HepG2 (cell line): ENCODE measurements around the gene THRAP3. TPM values are rescaled to one million over a fixed set of nuclear protein-coding genes. Genes with fewer than 3 reads are reported as not detected.

ENCODE experiments used
- ATAC-seq: fragments of 200-7000 bp; cut with Tn5 transposase; 3 replicates; pipeline ENCODE4 v1.9.1; 2020; ENCODE audit warnings: mild to moderate bottlenecking, moderate library complexity
- BruUV-seq: library from RNA; stranded (reverse); fragments of 400-500 nt; replicated peaks from 2 replicates; lab custom pipeline; 2021; lab: Mats Ljungman, UMichigan
- CTCF ChIA-PET: fragments of 300-600 bp; formaldehyde crosslinking; extraction: SDS; loops from one replicate; lab custom pipeline; 2021; ENCODE audit warnings: low total read pairs, inconsistent platforms, low intra/inter-chr PET ratio; lab: Yijun Ruan, JAX
- POLR2A ChIA-PET: fragments of 350-600 bp; sonication (Branson Sonifier 250); formaldehyde crosslinking; loops from one replicate; lab custom pipeline; 2020; ENCODE audit warnings: antibody characterized with exemption, inconsistent platforms; lab: Yijun Ruan, JAX
- DNase-seq: peaks from one replicate; pipeline ENCODE4 v3.0.0-alpha.2; 2015; ENCODE audit warnings: low spot score
- FAIRE-seq: peaks from 3 replicates; lab custom pipeline; 2011; peaks lifted over from hg19 to GRCh38; lab: Jason Lieb, UNC
- H2AFZ ChIP-seq: one replicate; pipeline ENCODE4 v1.6.1; 2011; ENCODE audit warnings: low read length, inconsistent platforms
- H3K27ac ChIP-seq: fragments of 300-600 bp; 3 replicates; pipeline ENCODE4 v1.8.0; 2011; ENCODE audit warnings: mixed run types, mild to moderate bottlenecking, mixed read lengths, low read length, inconsistent platforms; ENCODE audit not compliant: insufficient read depth; ENCODE audit errors: extremely low read length
- H3K27me3 ChIP-seq, 2 experiments: fragments of 200-600 bp in 1 of 2; 2 replicates in 1 of 2; 3 replicates in 1 of 2; pipeline versions ENCODE4 v1.6.0 to v1.8.0; 2011; ENCODE audit warnings: low read length in 2 of 2, mild to moderate bottlenecking in 2 of 2, moderate library complexity in 2 of 2, inconsistent platforms in 1 of 2; ENCODE audit not compliant: insufficient read depth in 2 of 2, control insufficient read depth in 1 of 2
- H3K36me3 ChIP-seq, 2 experiments: fragments of 200-600 bp in 1 of 2; replicated peaks in 1 of 2; 2 replicates in 1 of 2; 3 replicates in 1 of 2; pipeline versions ENCODE4 v1.5.1 to v1.8.0; 2011; ENCODE audit warnings: low read length in 2 of 2, inconsistent platforms in 1 of 2; ENCODE audit not compliant: insufficient read depth in 2 of 2, control insufficient read depth in 1 of 2
- H3K4me1 ChIP-seq: 2 replicates; pipeline ENCODE4 v1.5.1; 2012; ENCODE audit warnings: low read length, inconsistent platforms; ENCODE audit not compliant: insufficient read depth
- H3K4me2 ChIP-seq: 2 replicates; pipeline ENCODE4 v1.6.0; 2011; ENCODE audit warnings: low read depth, low read length, inconsistent platforms
- H3K4me3 ChIP-seq, 3 experiments: fragments of 200-600 bp in 1 of 3; sonication (generic), shearing (Covaris generic) in 1 of 3; replicated peaks in 1 of 3; 2 replicates each; pipeline ENCODE4 v1.5.1; 2011 to 2016; ENCODE audit warnings: low read length in 3 of 3, inconsistent platforms in 2 of 3, low read depth in 2 of 3, mild to moderate bottlenecking in 2 of 3, control low read depth in 1 of 3, mixed read lengths in 1 of 3; ENCODE audit not compliant: insufficient read depth in 1 of 3
- H3K79me2 ChIP-seq: one replicate; pipeline ENCODE4 v1.6.1; 2011; ENCODE audit warnings: low read length, inconsistent platforms; ENCODE audit not compliant: insufficient read depth
- H3K9ac ChIP-seq: 2 replicates; pipeline ENCODE4 v1.6.0; 2011; ENCODE audit warnings: mild to moderate bottlenecking, low read depth, low read length, inconsistent platforms; ENCODE audit not compliant: insufficient read depth
- H3K9me3 ChIP-seq: 2 replicates; pipeline ENCODE4 v1.5.1; 2012; ENCODE audit warnings: mild to moderate bottlenecking, low read length
- H4K20me1 ChIP-seq: 2 replicates; pipeline ENCODE4 v1.6.0; 2011; ENCODE audit warnings: inconsistent platforms, mild to moderate bottlenecking, low read length, moderate library complexity; ENCODE audit not compliant: insufficient read depth
- BCL6 ChIP-seq: IDR thresholded peaks from 2 replicates; pipeline ENCODE4 v1.6.1; 2016; ENCODE audit warnings: missing genetic modification reagents, missing compliant biosample characterization
- BHLHE40 ChIP-seq: IDR thresholded peaks from 2 replicates; pipeline ENCODE4 v1.6.1; 2011; ENCODE audit warnings: low read length, improper control_type of control experiment
- CREM ChIP-seq, 2 experiments: sonication (generic) in 1 of 2; formaldehyde crosslinking in 1 of 2; IDR thresholded peaks; 2 replicates each; pipeline versions ENCODE4 v1.4.0 to v1.6.1; 2016 to 2020; ENCODE audit warnings: antibody characterized with exemption in 1 of 2, mild to moderate bottlenecking in 1 of 2, missing genetic modification reagents in 1 of 2
- GFI1 ChIP-seq: sonication (generic); formaldehyde crosslinking; IDR thresholded peaks from 2 replicates; pipeline ENCODE4 v1.5.0; 2020; ENCODE audit warnings: missing genetic modification reagents, mild to moderate bottlenecking, borderline replicate concordance
- NFKB2 ChIP-seq: sonication (generic); formaldehyde crosslinking; IDR thresholded peaks from 2 replicates; pipeline ENCODE4 v1.4.0; 2020; ENCODE audit warnings: missing genetic modification reagents, borderline replicate concordance
- NONO ChIP-seq, 2 experiments: fragments of 450-650 bp in 1 of 2; sonication (generic) in 1 of 2; formaldehyde crosslinking in 1 of 2; IDR thresholded peaks in 1 of 2; conservative IDR thresholded peaks in 1 of 2; 2 replicates each; pipeline versions ENCODE4 v1.6.1 to v1.8.0; 2017 to 2022; ENCODE audit warnings: mild to moderate bottlenecking in 1 of 2, missing genetic modification reagents in 1 of 2, moderate library complexity in 1 of 2
- PITX1 ChIP-seq: sonication (generic); formaldehyde crosslinking; IDR thresholded peaks from 2 replicates; pipeline ENCODE4 v1.5.1; 2020; ENCODE audit warnings: mild to moderate bottlenecking, missing genetic modification reagents
- ZC3H4 ChIP-seq: sonication (generic); formaldehyde crosslinking; IDR thresholded peaks from 2 replicates; pipeline ENCODE4 v1.4.0; 2020; ENCODE audit warnings: missing genetic modification reagents, borderline replicate concordance
- ZNF232 ChIP-seq: sonication (generic); formaldehyde crosslinking; IDR thresholded peaks from 2 replicates; pipeline ENCODE4 v1.4.0; 2020; ENCODE audit warnings: missing genetic modification reagents, borderline replicate concordance
- ZNF333 ChIP-seq: sonication (generic); formaldehyde crosslinking; IDR thresholded peaks from 2 replicates; pipeline ENCODE4 v1.4.0; 2020; ENCODE audit warnings: mild to moderate bottlenecking, missing genetic modification reagents, borderline replicate concordance
- ZNF441 ChIP-seq: sonication (generic); formaldehyde crosslinking; IDR thresholded peaks from 2 replicates; pipeline ENCODE4 v1.7.0; 2021; ENCODE audit warnings: missing genetic modification reagents, borderline replicate concordance
- ZNF446 ChIP-seq: sonication (generic); formaldehyde crosslinking; IDR thresholded peaks from 2 replicates; pipeline ENCODE4 v1.5.0; 2020; ENCODE audit warnings: mild to moderate bottlenecking, missing genetic modification reagents
- ZNF629 ChIP-seq: sonication (generic); formaldehyde crosslinking; conservative IDR thresholded peaks from 2 replicates; pipeline ENCODE4 v1.5.0; 2020; ENCODE audit warnings: missing genetic modification reagents
- ZNF709 ChIP-seq: sonication (generic); formaldehyde crosslinking; IDR thresholded peaks from 2 replicates; pipeline ENCODE4 v1.5.0; 2020; ENCODE audit warnings: mild to moderate bottlenecking, missing genetic modification reagents
- ZNF740 ChIP-seq: sonication (generic); formaldehyde crosslinking; IDR thresholded peaks from 2 replicates; pipeline ENCODE4 v1.4.0; 2020; ENCODE audit warnings: missing genetic modification reagents
- ZNF878 ChIP-seq: sonication (generic); formaldehyde crosslinking; IDR thresholded peaks from 2 replicates; pipeline ENCODE4 v1.8.1; 2023; ENCODE audit warnings: mild to moderate bottlenecking, missing genetic modification reagents, moderate library complexity
- ZSCAN20 ChIP-seq: sonication (generic); formaldehyde crosslinking; IDR thresholded peaks from 2 replicates; pipeline ENCODE4 v1.4.0; 2020; ENCODE audit warnings: missing genetic modification reagents, mild to moderate bottlenecking, borderline replicate concordance
- WGBS: methylation state at CpG from one replicate; pipeline ENCODE4 v1.1.6; 2017; ENCODE audit warnings: low lambda C conversion rate; 5-methylcytosine and 5-hydroxymethylcytosine counted together
- in situ Hi-C: cut with HindIII; loops from 2 replicates; pipeline ENCODE4 v1.10.0; 2017; ENCODE audit warnings: low pct_unique_long_range_greater_than_20kb; ENCODE audit not compliant: extremely low pct_ligation_motif_present
- intact Hi-C: fragments of 100-400 bp; cut with micrococcal nuclease; formaldehyde crosslinking; loops from one replicate; pipeline ENCODE4 v1.10.0; 2022; ENCODE audit not compliant: unreplicated experiment
- polyA plus RNA-seq, 8 experiments: library from polyadenylated mRNA; depleted of rRNA in 3 of 8; stranded (reverse) in 7 of 8; unstranded in 1 of 8; fragments of >200 nt; fragmentation: Illumina TruSeq in 4 of 8; extraction: Trizol in 4 of 8; gene quantifications; 2 replicates each; pipeline versions ENCODE4 v1.2.1 to v1.2.3, GENCODE V29; 2011 to 2016; ENCODE audit warnings: low read depth in 4 of 8, missing spikeins in 1 of 8, mixed read lengths in 1 of 8; ENCODE audit not compliant: insufficient read depth in 1 of 8
- total RNA-seq, 5 experiments: library from RNA; depleted of rRNA; stranded (reverse); fragments of >200 nt; fragmentation: Illumina TruSeq; extraction: Trizol; gene quantifications; 2 replicates each; pipeline ENCODE4 v1.2.3, GENCODE V29; 2016; ENCODE audit warnings: low read depth in 1 of 5
- TF ChIP-seq, protein P1 (sequence below): IDR thresholded peaks from 2 replicates; pipeline ENCODE4 v1.6.1; 2016; ENCODE audit warnings: mild to moderate bottlenecking, missing biosample characterization, missing genetic modification reagents
- TF ChIP-seq, protein P2 (sequence below): sonication (generic); formaldehyde crosslinking; IDR thresholded peaks from 2 replicates; pipeline ENCODE4 v1.8.1; 2022; ENCODE audit warnings: mild to moderate bottlenecking, missing genetic modification reagents
- TF ChIP-seq, protein P3 (sequence below): sonication (generic); formaldehyde crosslinking; IDR thresholded peaks from 2 replicates; pipeline ENCODE4 v1.4.0; 2020; ENCODE audit warnings: missing genetic modification reagents

THRAP3 gene
- total and polyA plus RNA-seq, 2 of the 13 experiments (the other 11 are each of a cell fraction or from before 2014, with no cell fraction given) = 45.0 to 92.6 TPM

DNA sequence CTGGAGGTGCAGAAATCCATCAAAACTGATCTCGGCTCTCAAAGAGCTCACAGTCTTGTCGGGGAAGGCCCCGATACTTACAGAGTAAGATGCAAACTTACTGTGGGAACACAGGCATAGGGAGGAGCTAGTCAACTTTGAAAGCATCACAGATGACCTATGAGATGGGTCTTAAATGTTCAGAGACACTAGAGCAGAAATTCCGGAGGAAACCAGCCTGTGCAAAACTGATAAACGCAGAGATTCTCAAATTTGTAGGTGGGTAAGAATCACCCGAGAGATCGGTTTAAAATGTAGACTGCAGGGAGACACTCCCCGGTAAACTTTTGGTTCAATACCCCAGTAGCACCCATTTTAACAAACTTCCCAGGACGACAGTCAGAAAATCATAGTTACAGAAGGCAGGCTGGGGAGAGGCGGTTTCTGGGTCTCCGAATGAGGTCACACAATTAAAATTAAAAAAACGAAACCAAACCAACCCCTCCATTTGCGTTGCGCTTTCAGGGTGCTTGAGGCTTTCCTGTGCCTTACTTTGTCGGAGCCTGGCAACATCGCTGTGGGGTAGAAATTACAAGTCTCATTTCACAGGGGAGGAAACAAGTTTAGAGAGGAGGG, 755 bp upstream of the THRAP3 start:
- intact Hi-C loops = loop anchor here (5.0 to 10.0 kb wide), 2 partner anchors 44 to 69 kb away; partner anchors contain the start of gene MAP7D1
- TSS peak; percentile 96 for BruUV-seq
- in situ Hi-C loops = no loop called here
- peak overlapping the region; percentile 88 for H2AFZ ChIP-seq
- ChIA-PET POLR2A (interaction anchor here (0.8 to 8.2 kb wide), 22 partner anchors 10 to 241 kb away, joined by 3 to 141 read pairs (median 9); partner anchors contain the start of genes EVA1B, MAP7D1, MRPS15 and SH3D21), CTCF (no interaction called here)
- H3K9me3 ChIP-seq = no peaks in the 10 kb centered on the region
- peak overlapping the region; percentile 83 to 88 (median 86) for H3K4me3 ChIP-seq
- H3K27ac ChIP-seq = peak overlapping the region; percentile 87
- ATAC-seq (peak; percentile 17), FAIRE-seq (peak; percentile 62), DNase-seq (no peak)
- peak overlapping the region; percentile 86 for H3K9ac ChIP-seq
- no peaks in the 10 kb centered on the region; a peak in 1 of 5 replicates for H3K27me3 ChIP-seq
- peaks cover 36% of the 10 kb centered on the region for H3K4me1 ChIP-seq
- peaks cover 42% of the 10 kb centered on the region for H3K79me2 ChIP-seq
- H3K36me3 ChIP-seq = peaks cover 7 to 9% of the 10 kb centered on the region in 2 experiments; a peak in 3 of 5 replicates
- H4K20me1 ChIP-seq = peaks cover 37% of the 10 kb centered on the region
- peak overlapping the region; percentile 64 for H3K4me2 ChIP-seq
- whole genome bisulfite sequencing = 0% methylated on average over 16 of the region's 16 CpGs
- TF ChIP-seq ZNF441 (0 out of 2 replicates have a peak, but pooled peaks have one; percentile 23), ZNF232 (CRISPR knock-in tag) (0 out of 2 replicates have a peak, but pooled peaks have one; percentile 39), GFI1 (0 out of 2 replicates have a peak, but pooled peaks have one; percentile 1), BHLHE40 (no peak), NFKB2 (CRISPR knock-in tag) (no peak), PITX1 (CRISPR knock-in tag) (no peak), ZNF446 (CRISPR knock-in tag) (no peak), ZC3H4 (CRISPR knock-in tag) (0 out of 2 replicates have a peak, but pooled peaks have one; percentile 30), ZNF629 (CRISPR knock-in tag) (0 out of 2 replicates have a peak, but pooled peaks have one; percentile 10), BCL6 (no peak), CREM (IDR thresholded peaks at IDR 0.05) (no peak), CREM (CRISPR knock-in tag; IDR thresholded peaks at IDR 0.05) (no peak), ZNF878 (0 out of 2 replicates have a peak, but pooled peaks have one; percentile 33), ZNF709 (CRISPR knock-in tag) (no peak), ZNF333 (CRISPR knock-in tag) (no peak), NONO (IDR thresholded peaks at IDR 0.05) (no peak), NONO (CRISPR knock-in tag; conservative IDR thresholded peaks at IDR 0.05) (peak; percentile 6; the same call in 1 of the 2 replicates), ZNF740 (CRISPR knock-in tag) (no peak), ZSCAN20 (CRISPR knock-in tag) (0 out of 2 replicates have a peak, but pooled peaks have one; percentile 19)
- TF ChIP-seq, protein P1, sequence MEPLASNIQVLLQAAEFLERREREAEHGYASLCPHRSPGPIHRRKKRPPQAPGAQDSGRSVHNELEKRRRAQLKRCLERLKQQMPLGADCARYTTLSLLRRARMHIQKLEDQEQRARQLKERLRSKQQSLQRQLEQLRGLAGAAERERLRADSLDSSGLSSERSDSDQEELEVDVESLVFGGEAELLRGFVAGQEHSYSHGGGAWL (CRISPR knock-in tag) = no peak; the same call in 1 of the 2 replicates
- TF ChIP-seq, protein P2, sequence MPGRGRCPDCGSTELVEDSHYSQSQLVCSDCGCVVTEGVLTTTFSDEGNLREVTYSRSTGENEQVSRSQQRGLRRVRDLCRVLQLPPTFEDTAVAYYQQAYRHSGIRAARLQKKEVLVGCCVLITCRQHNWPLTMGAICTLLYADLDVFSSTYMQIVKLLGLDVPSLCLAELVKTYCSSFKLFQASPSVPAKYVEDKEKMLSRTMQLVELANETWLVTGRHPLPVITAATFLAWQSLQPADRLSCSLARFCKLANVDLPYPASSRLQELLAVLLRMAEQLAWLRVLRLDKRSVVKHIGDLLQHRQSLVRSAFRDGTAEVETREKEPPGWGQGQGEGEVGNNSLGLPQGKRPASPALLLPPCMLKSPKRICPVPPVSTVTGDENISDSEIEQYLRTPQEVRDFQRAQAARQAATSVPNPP (CRISPR knock-in tag) = no peak
- TF ChIP-seq, protein P3, sequence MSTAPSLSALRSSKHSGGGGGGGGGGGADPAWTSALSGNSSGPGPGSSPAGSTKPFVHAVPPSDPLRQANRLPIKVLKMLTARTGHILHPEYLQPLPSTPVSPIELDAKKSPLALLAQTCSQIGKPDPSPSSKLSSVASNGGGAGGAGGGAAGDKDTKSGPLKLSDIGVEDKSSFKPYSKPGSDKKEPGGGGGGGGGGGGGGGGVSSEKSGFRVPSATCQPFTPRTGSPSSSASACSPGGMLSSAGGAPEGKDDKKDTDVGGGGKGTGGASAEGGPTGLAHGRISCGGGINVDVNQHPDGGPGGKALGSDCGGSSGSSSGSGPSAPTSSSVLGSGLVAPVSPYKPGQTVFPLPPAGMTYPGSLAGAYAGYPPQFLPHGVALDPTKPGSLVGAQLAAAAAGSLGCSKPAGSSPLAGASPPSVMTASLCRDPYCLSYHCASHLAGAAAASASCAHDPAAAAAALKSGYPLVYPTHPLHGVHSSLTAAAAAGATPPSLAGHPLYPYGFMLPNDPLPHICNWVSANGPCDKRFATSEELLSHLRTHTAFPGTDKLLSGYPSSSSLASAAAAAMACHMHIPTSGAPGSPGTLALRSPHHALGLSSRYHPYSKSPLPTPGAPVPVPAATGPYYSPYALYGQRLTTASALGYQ (CRISPR knock-in tag) = no peak
